NCI-H2029 treated with DMSO at 0.1 percent for 48 hours (cell line): ENCODE measurements around the gene ELSPBP1.
"Not testable (repeated sequence)": the region's sequence is repeated elsewhere in the genome, so short reads cannot be mapped to it uniquely, and the experiment has no call there.

ENCODE experiments used
- DNase-seq: peaks from one replicate; lab custom pipeline; 2025; lab: John Stamatoyannopoulos, UW

The ELSPBP1 gene

DNA sequence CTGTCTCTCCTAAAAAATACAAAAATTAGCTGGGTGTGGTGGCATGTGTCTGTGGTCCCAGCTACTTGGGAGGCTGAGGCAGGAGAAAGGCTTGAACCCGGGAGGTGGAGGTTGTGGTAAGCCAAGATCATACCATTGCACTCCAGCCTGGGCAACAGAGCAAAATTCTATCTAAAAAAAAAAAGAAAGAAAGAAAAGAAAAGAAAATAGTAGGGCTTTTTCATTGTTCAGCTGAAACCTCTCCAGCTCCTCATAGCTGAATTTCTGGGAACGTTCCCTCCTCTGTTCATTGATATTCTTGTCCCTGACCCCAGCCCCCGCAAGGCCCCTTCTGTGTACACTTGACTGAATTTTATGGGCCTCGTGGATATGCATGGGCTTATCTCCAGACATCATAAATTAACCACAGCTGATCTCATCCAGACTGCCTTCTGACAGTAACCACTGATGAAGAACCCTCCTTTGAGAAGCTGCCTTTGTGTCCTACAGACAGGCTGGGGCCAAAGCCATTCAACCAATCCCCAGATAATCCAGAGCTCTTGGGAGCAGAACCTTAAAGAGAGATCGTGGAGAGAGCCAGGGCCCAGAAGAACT, at the start of gene ELSPBP1:
ELSPBP1 (plus strand) TSS at position 424 of the 594 bp plus-strand sequence. CDS start 14,036 bp downstream, outside the sequence.
- no peak for DNase-seq

DNA sequence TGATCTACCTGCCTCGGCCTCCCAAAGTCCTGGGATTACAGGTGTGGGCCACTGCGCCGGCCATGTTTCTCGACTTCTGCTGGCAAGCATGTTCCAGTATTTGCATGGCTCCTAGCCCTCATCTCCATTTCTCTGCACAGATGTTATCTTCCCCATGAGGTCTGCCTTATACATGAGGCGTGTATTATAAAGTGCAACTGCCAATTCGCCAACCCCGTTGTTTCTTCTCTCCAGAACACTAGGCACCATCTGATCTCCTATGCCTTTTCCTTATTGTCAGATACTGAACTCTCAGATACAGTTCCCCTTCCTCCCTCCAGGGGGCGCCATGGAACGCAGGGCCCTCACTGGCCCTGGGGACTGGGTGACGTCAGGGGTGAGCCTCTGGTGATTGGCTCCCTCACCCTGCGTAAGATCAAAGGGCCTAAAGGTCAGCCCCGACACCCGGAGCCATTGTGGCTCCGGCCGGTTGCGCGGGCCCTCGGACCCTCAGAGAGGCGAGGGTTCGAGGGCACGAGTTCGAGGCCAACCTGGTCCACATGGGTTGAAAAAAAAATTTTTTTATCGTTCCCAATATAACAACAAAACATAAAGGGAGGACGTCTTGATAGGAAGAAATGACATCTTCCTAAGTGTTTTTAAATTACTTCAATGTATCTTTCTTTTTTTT, 44.4 kb upstream of the ELSPBP1 start:
- DNase-seq: not testable (repeated sequence)

DNA sequence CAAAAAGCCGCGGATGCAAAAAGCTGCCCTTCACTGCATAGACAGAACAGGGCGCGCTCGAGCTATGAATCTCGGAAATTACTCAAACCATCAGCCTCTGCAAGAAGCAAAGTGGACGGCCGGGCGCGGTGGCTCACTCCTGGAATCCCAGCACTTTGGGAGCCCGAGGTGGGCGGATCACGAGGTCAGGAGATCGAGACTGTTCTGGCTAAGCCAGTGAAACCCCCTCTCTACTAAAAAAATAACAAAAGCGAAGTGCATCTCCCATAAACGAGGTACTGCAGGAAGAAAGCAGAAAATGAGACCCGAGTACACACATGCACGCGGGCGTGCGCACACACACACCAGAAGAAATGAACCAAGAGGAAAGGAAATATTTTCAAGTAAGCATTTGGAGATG, 42.3 kb upstream of the ELSPBP1 start:
- not testable (repeated sequence) for DNase-seq

DNA sequence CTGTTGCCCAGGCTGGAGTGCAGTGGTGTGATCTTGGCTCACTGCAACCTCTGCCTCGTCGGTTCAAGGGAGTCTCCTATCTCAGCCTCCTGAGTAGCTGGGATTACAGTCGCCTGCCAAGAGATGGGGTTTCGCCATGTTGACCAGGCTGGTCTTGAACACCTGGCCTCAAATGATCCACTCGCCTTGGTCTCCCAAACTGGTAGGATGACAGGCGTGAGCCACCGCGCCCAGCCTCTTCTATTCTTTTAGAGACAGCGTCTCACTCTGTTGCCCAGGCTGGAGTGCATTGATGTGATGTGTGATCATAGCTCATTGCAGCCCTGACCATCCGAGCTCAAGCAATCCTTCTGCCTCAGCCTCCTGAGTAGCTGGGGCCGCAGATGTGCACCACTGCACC, 38.5 kb upstream of the ELSPBP1 start:
- not testable (repeated sequence) for DNase-seq

DNA sequence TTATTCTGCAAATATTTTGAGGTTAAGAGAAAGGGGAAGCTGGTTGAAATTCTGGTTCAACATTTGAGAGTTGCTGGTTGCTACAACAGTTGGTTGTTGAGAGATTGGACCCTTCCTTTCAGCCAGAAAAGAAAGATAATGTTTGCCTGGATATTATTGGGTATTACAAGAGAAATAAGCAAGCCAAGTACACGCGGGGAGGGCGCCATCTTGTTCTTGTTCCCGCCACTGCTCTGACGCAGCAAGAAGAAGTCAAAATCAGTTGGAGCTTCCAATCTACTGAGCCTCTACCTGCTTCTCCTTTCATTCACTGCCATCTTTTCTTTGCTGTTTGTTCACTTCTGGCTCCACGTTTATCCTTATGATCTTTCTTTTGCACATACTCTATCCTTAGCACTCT, 20.9 kb upstream of the ELSPBP1 start:
- no peak for DNase-seq

DNA sequence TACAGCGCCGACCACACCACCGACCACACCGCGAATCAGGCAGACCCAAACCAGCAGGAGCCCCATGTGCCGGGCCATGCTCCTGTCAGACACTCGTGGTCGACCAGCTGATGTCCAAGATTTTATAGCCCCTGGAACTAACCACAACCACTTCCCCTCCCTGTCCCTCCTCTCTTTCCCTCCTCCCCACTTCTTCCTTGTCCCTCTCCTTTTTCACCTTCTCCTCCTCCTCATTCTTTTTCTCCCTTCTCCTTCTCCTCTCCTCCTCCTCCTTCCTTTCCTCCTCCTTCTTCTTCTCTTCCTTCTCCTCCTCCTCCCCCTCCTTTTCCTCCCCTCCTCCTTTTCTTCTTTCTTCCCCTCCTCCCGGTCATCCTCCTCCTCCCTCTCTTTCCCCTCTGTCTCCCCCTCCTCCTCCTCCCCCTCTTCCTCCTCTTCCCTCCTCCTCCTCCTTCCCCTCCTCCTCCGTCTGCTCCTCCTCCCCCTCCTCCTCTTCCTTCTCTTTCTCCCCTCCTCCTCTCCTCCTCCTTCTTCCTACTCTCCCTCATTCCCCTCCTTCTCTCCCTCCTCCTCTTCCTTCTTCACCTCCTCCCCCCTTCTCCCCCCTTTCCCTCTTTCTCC, 3.1 kb upstream of the ELSPBP1 start:
- no peak for DNase-seq

DNA sequence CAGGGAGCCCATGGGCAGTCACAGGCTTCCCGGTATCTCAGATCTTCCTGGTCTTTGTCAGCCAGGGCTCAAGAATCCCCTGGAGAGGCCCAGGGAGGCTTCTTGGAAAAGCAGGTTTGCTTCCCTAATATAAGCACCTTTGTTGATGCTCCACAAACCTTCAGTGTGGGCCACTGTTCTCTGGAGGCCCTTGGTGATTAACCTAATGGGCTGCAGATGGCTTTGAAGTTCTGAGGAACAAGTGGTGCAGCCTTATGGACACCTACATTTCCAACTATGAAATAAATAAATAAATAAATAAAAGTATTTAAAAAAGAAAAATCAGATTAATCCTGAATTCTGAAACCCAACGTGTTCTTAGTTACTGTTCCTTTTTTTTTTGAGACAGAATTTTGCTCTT, 2.4 kb upstream of the ELSPBP1 start, which contains the start of gene BSPH1:
BSPH1 (minus strand) TSS at position 101 of the 400 bp plus-strand sequence; CDS start at position 12, 89 bp downstream.
- DNase-seq: no peak

DNA sequence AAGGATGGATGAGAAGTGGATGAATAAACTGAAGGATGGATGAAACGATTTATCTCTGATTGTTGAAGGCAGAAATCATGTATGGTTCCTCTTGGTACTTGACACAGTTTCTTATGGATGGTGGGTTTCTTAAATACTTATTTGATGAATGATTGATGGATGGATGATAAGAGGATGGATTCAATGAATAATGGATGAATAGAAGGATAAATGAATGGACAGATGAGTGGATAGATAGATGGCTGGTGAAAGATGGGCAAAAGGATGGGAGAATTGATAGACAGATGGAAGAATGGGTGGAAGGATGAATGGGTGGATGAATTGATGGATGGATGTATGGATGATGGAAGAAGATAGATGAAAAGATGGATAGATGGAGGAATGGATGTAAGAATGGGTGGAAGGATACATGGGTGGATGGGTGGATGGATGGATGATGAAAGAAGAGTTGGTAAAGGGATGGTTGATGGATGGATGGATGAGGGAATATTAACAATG, 1.8 kb downstream of the ELSPBP1 start:
- no peak for DNase-seq

DNA sequence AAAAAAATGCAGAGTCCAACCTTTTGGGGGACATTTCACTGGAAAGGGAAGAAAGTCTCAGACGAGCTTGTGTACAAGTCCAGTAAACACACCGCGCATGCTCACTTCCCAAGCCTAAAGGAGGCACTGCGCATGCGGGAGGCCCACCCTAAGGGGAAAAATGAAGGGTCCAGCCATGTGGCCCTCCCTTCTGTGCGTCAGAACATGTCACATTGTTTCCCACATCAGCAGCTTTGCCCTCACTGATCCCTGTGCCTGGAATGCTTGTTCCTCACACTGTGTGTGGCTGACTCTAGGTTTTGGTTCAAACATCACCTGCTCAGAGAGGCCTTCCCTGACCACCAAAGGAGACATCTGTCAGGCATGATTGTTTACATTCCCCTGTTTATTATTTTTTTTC, 4.4 kb downstream of the ELSPBP1 start:
- DNase-seq: no peak

DNA sequence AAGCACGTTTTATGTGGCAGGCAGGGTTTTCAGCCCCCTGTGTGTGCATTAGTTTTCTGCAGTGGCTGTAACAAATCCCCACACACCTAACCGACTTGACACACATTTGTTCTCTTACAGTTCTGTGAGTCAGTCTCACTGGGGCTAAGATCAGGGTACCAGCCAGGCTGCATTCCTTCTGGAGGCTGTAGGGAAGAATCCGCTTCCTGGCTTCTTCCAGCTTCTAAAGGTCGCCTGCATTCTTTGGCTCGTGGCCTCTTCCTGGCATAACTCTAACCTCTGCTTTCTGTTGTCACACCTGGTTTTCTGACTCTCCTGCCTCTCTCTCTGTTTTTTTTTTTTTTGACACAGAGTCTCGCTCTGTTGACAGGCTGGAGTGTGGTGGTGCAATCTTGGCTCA, 6.4 kb downstream of the ELSPBP1 start:
- DNase-seq: no peak

DNA sequence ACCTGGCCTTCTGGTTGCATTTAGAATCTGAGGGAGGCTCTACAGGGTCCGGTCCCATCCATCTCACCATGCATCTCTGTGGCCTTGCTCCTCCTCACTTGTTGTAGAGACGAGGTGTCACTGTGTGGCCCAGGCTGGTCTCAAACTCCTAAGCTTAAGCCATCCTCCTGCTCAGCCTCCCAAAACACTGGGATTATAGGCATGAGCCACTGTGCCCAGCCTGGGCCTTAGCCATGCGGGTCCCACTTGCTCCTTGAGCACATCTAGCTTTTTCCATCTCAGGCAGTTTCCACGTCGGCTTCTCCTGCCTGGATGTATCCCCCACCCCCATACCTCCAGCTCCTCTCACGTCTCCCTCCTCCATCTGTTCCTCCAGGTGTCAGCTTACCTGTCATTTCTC, 9.8 kb downstream of the ELSPBP1 start:
- DNase-seq: no peak

DNA sequence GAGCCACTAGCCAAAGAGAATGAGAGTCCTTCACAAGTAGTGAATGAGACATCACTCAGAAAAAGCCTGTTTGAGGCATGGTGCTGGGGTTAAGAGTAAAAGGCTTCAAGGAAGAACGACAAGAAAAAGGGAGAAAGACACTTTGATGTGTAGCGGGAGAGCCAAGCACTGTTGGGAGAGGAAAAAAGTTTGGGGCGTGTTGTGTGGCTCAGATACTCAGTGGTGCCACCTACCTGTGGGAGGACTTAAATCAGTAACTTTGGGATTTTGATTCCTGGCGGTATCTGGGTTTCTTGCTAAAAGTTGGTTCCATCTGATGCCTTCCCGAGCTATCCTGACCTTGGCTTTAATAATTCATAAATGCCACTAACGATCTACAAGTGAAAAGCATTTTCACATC, 12.3 kb downstream of the ELSPBP1 start:
- no peak for DNase-seq

DNA sequence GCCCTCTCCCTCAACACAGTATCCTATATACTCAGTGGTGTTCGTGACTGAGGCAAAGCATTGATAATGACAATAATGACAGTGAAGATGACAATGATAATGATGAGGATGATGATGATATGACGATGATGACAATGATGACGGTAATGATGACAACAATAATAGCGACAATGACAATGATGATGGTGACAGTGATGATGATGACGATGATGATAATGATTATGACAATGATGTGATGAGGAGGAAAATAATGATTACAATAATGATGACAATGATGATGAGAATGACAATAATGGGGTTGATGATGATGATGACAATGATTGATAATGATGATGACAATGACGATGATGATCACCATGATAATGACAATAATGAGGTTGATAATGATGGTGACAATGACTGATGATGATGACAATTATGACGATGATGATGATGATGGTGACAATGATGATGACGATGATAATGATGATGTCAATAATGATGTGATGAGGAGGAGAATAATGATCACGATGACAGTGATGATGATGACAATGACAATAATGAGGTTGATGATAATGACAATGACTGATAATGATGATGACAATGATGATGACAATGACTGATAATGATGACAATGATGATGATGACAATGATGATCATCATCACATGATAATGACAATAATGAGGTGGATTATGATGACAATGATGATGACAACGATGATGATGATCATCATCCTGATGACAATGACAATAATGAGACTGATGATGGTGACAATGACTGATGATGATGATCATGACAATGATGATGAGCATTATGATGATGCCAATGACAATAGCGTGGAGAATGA, 16.7 kb downstream of the ELSPBP1 start:
- DNase-seq: no peak

DNA sequence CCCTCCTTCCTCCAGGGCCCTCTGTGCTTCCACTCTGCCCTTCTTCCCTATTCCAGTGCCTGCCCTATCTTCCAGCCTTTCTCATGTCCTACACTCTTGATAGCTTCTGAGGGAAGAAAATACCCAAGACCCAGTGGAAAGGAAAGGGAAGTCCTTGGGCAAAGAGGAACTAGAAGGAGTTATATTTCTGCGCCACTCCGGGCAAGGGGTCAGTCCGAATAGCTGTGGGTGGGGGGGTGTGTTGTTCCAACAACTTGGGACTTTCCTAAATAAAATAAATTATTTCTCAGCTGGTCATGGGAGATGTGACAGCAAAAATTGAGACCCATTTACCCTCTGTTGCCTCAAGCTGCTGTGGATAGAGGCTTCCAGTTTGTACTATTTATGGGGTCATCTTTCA, 26.3 kb downstream of the ELSPBP1 start:
- DNase-seq: no peak

DNA sequence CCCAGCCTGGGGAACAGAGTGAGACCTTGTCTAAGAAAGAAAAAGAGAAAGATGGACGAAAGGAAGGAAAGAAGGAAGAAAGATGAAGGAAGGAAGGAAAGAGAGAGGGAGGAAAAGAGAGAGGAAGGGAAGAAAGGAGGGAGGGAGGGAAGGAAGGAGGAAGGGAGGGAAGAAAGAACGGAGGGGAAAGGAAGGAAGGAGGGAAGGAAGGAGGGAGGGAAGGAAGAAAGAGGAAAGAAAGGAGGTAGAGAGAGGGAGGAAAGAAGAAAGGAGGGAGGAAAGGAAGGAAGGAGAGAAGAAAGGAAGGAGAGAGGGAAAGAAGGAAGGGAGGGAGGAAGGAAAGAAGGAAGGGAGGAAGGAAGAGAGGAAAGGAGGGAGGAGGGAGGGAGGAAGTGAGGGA, 28.6 kb downstream of the ELSPBP1 start:
- DNase-seq: no peak

DNA sequence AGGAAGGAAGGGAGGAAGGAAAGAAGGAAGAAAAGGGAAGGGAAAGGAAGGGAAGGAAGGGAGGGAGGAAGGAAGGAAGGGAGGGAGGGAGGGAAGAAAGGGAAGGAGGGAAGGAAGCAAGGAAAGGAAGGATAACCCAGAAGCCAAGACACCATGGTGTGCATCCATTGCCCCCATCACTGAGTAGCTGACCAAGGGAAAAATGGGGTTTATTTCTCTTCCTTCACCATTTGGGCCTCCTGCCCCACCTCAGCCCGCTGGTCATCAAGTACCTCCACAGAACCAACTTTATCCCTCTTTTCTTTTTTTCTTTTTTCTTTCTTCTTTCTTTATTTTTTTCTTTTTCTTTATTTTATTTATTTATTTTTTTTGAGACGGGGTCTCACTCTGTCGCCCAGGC, 29.1 kb downstream of the ELSPBP1 start:
- no peak for DNase-seq

DNA sequence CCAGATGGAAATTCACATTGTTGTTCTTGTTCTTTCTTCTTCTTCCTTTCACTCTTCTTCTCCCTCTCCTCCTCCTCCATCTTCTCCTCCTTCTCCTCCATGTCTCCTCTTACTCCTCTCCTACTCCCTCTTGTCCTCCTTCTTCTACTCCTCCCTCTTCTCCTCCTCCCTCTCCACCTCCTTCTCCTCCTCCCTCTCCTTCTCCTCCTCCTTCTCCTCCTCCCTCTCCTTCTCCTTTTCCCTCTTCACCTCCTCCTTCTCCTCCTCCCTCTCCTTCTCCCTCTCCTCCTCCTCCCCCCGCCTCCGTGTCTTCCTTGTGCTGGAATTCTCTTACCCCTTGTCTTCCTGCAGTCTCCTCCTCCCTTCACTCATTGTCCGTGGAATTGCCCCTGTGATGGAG, 31.0 kb downstream of the ELSPBP1 start:
- no peak for DNase-seq

DNA sequence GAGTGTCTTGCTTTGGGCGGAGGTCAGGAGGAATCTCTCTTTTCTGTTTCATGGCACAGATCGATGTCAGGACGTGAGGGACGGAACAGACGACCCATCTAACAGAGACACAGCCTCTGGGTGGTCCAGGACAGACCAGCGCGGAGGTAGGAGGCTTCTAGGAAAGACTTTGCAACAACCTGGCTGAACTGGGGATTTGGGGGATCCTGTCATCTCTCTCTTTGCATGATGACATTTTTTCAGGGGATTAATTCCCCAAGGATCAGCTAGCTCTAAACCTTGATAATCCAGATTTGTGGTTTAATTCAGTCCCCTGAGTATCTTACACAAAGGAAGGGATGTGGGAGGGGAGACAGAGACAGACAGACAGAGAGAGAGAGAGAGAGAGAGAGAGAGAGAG, 35.0 kb downstream of the ELSPBP1 start:
- no peak for DNase-seq

DNA sequence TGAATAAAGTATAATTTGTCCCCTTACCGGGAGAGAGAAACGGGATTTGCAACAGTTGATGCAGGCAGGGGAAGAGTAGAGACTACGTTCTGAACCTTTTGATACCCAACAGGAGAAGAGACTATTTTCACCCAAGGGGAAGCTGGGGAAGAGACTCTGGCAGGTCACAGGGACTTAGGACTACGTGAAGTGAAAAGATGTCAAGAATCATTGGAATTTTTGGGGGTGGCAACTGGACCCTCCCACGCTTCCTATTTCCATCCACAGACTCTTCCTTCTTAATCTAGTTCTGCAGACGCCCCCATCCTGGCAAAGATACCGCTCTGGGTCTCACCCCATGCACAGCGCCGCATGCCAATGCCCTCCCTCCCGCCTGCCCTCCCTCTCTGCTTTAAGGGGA, 35.6 kb downstream of the ELSPBP1 start:
- no peak for DNase-seq

DNA sequence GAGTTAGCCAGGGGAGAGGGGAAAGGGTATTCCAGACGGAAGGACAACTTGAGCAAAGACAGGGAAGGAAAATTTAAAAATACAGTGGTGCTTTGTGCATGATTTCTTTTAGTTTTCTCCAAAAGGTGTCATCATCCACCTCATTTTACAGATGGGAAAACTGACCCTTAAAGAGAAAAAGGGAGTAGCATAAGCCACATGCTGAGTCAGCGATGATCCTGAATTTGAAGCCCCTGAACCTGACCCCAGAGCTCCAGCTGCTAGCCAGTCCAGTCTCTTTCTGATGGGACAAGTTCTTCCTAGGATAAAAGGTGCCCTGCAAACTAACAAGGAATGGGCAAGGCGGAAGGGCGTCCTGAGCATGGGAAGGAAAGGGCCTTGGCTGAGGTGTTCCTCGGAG, 39.2 kb downstream of the ELSPBP1 start:
- DNase-seq: no peak

DNA sequence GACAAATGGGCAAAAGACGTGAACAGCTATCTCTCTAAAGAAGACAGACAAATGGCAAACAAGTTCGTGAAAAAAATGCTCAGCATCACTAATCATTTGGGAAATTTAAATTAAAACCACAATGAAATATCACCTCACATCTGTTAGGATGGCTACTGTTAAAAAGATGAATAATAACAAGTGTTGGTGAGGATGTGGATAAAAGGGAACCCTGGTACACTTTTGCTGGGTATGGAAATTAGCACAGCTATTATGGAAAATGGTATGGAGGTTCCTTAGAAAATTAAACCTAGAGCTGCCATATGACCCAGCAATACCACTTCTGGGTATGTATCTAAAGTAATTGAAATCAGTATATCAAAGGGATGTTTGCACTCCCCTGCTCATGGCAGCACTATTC, 42.3 kb downstream of the ELSPBP1 start:
- no peak for DNase-seq

DNA sequence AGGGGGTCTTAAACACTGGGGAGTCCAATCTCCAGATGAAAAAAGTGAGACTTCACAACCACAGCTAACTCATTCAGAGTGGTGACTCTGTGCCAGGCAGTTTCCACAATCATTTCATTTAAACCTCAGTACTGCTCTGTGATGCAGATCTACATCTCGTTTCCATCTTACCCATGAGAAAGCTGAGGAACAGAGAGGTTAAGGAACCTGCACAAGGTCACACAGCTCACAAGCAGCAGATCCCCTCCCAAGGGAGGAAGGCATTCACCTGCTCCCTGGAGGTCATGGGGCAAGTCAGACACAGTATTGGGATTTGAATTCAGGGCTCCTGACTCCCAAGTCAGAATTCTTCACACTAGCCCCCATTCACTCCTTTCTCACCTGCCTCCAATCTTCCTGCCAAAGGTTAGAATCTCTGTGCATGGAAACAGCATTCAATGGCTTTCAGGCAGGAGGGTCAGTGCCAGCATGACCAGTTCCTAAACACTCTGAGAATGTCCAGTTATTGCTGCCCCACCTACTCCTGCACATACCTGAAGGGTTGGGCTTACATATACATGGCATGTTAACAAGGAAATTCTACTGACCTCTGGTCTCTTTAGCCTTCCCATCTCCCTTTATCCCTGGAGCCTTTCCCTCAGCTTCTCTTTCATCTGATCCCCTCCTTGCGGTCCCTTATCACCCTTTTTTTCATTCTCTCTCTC, 47.6 kb downstream of the ELSPBP1 start:
- DNase-seq: no peak
